ENCODE data around the gene NTM.

Gene NTM

GRCh38 chr11:131840545-131840944, 470.1 kb downstream of the NTM start:
- DNase-seq = no peak

GRCh38 chr11:131841028-131841427, 470.6 kb downstream of the NTM start:
- DNase-seq = no peak

GRCh38 chr11:131841925-131842635, 471.7 kb downstream of the NTM start:
- no peak for DNase-seq

GRCh38 chr11:131845255-131845654, 474.8 kb downstream of the NTM start:
- no peak for DNase-seq

- DNase-seq = no peak
These were observed 479.1 kb downstream of the NTM start for GRCh38 chr11:131849485-131849884.

GRCh38 chr11:131850507-131850906, 480.1 kb downstream of the NTM start:
- no peak for DNase-seq

- no peak for DNase-seq
These were observed 481.7 kb downstream of the NTM start for GRCh38 chr11:131851964-131852755.

GRCh38 chr11:131852757-131853156, 482.3 kb downstream of the NTM start:
- DNase-seq = no peak

- no peak for DNase-seq
These were observed 484.0 kb downstream of the NTM start for GRCh38 chr11:131854391-131854790.

GRCh38 chr11:131855320-131855719, 484.9 kb downstream of the NTM start:
- no peak for DNase-seq

GRCh38 chr11:131857246-131857645, 486.8 kb downstream of the NTM start:
- DNase-seq = no peak

- DNase-seq = no peak
These were observed 488.1 kb downstream of the NTM start for GRCh38 chr11:131858505-131858904.

- no peak for DNase-seq
These were observed 489.3 kb downstream of the NTM start for GRCh38 chr11:131859538-131860210.

GRCh38 chr11:131864228-131864627, 493.8 kb downstream of the NTM start:
- no peak for DNase-seq

GRCh38 chr11:131865860-131866259, 495.4 kb downstream of the NTM start:
- no peak for DNase-seq

- no peak for DNase-seq
These were observed 496.4 kb downstream of the NTM start for GRCh38 chr11:131866535-131867400.

GRCh38 chr11:131867457-131868257, 497.2 kb downstream of the NTM start:
- DNase-seq = no peak

- DNase-seq = no peak
These were observed 498.5 kb downstream of the NTM start for GRCh38 chr11:131868629-131869507.

- DNase-seq = no peak
These were observed 499.9 kb downstream of the NTM start for GRCh38 chr11:131870305-131870704.

- DNase-seq = no peak
These were observed 500.6 kb downstream of the NTM start for GRCh38 chr11:131871006-131871405.

- DNase-seq = no peak
These were observed 503.7 kb downstream of the NTM start for GRCh38 chr11:131874070-131874469.

All from stimulated activated CD4-positive, alpha-beta T cell treated with anti-CD3 and anti-CD28 coated beads, Interleukin-4, amount 100 ng/mL, for 4 hours (primary cell).